Measurements from ENCODE around the gene RSRC1.

RSRC1 gene

DNA sequence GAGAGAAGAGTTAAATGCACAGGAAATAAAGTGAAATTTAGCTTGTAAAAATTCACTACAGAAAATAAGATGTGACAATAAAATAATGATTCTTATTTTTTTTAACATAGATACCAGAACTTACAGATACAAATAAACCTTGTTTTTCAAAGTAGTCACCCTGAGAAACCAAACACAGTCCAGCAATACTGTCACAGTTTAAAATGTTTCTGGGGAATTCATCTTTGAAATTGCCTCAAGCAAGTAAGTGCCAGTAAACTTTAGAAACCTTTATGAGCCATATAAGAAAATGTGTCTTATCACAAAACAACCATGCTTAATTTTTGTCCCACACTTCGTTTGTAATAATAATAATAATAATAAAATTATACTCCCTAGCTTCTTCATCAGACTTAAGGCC lies 23.5 kb upstream of the RSRC1 start:
- Histone ChIP-seq H3K27me3 (ENCODE audit: low read depth, low read length) (no peaks in the 10 kb centered on the region), H3K9me3 (ENCODE audit: insufficient read depth, low read length) (no peaks in the 10 kb centered on the region), H3K36me3 (replicated peaks; ENCODE audit: low read depth, low read length) (no peaks in the 10 kb centered on the region), H3K9ac (ENCODE audit: low read length) (no peak overlapping the region), H3K4me1 (ENCODE audit: low read length) (no peaks in the 10 kb centered on the region), H3K79me2 (ENCODE audit: low read length) (no peaks in the 10 kb centered on the region), H2AFZ (ENCODE audit: low read depth, low read length) (no peak overlapping the region), H3K4me2 (ENCODE audit: low read length) (no peak overlapping the region), H3K4me3 (ENCODE audit: low read length) (no peak overlapping the region), H4K20me1 (ENCODE audit: insufficient read depth, low read length) (no peaks in the 10 kb centered on the region), H3K27ac (ENCODE audit: low read length) (no peak overlapping the region)
- TF ChIP-seq, protein P1, sequence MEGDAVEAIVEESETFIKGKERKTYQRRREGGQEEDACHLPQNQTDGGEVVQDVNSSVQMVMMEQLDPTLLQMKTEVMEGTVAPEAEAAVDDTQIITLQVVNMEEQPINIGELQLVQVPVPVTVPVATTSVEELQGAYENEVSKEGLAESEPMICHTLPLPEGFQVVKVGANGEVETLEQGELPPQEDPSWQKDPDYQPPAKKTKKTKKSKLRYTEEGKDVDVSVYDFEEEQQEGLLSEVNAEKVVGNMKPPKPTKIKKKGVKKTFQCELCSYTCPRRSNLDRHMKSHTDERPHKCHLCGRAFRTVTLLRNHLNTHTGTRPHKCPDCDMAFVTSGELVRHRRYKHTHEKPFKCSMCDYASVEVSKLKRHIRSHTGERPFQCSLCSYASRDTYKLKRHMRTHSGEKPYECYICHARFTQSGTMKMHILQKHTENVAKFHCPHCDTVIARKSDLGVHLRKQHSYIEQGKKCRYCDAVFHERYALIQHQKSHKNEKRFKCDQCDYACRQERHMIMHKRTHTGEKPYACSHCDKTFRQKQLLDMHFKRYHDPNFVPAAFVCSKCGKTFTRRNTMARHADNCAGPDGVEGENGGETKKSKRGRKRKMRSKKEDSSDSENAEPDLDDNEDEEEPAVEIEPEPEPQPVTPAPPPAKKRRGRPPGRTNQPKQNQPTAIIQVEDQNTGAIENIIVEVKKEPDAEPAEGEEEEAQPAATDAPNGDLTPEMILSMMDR (IDR thresholded peaks at IDR 0.05; ENCODE audit: low read depth, low read length) = no peak
- no peak for TF ChIP-seq EZH2phosphoT487 (IDR thresholded peaks at IDR 0.05; ENCODE audit: low read depth)

DNA sequence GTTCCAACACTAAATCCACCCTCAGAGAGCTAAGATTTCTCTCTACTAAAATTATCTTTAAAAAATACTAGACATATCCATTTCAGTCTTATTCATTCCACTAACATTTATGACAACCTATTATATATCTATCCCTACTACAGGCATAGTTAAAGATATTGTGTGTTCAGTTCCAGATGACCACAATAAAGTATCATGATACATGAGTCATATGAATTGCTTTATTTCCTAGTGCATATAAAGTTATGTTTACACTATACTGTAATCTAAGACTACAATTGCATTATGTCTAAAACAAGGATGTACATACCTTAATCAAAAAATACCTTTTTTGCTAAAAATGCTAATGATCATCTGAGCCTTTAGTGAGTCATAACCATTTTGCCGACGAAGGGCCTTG lies 23.1 kb upstream of the RSRC1 start:
- Histone ChIP-seq H3K9ac (ENCODE audit: low read length) (no peak overlapping the region), H4K20me1 (ENCODE audit: insufficient read depth, low read length) (no peaks in the 10 kb centered on the region), H3K27ac (ENCODE audit: low read length) (no peak overlapping the region), H3K9me3 (ENCODE audit: insufficient read depth, low read length) (no peaks in the 10 kb centered on the region), H3K4me2 (ENCODE audit: low read length) (no peak overlapping the region), H3K36me3 (replicated peaks; ENCODE audit: low read depth, low read length) (no peaks in the 10 kb centered on the region), H2AFZ (ENCODE audit: low read depth, low read length) (no peak overlapping the region), H3K79me2 (ENCODE audit: low read length) (no peaks in the 10 kb centered on the region), H3K4me1 (ENCODE audit: low read length) (no peaks in the 10 kb centered on the region), H3K27me3 (ENCODE audit: low read depth, low read length) (no peaks in the 10 kb centered on the region), H3K4me3 (ENCODE audit: low read length) (no peak overlapping the region)
- TF ChIP-seq, protein P1 (IDR thresholded peaks at IDR 0.05; ENCODE audit: low read depth, low read length) = no peak
- TF ChIP-seq EZH2phosphoT487 (IDR thresholded peaks at IDR 0.05; ENCODE audit: low read depth) = no peak

DNA sequence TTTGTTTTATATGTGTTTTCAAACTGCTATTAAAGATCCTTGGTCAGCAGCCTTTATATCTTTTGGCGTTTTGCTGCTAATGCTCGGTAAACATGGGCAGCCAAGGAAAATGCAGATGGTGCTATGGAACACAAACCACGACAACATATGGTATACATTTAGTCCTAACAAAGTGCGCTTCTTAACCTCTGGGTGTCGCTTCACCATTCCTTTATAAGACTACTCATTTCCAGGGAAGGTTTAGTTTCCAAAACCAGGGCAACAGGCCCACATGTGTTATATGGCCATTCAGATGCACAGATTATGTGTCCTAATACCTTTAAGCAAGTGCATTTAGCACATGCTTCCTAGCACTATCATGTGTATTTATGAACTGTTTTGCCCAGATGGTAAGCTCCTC lies 18.4 kb upstream of the RSRC1 start:
- Histone ChIP-seq H4K20me1 (ENCODE audit: insufficient read depth, low read length) (no peaks in the 10 kb centered on the region), H3K4me3 (ENCODE audit: low read length) (no peak overlapping the region), H2AFZ (ENCODE audit: low read depth, low read length) (no peak overlapping the region), H3K27me3 (ENCODE audit: low read depth, low read length) (no peaks in the 10 kb centered on the region), H3K9ac (ENCODE audit: low read length) (no peak overlapping the region), H3K4me2 (ENCODE audit: low read length) (no peak overlapping the region), H3K27ac (ENCODE audit: low read length) (no peak overlapping the region), H3K4me1 (ENCODE audit: low read length) (no peaks in the 10 kb centered on the region), H3K9me3 (ENCODE audit: insufficient read depth, low read length) (no peaks in the 10 kb centered on the region), H3K79me2 (ENCODE audit: low read length) (no peaks in the 10 kb centered on the region), H3K36me3 (replicated peaks; ENCODE audit: low read depth, low read length) (no peaks in the 10 kb centered on the region)
- TF ChIP-seq, protein P1 (IDR thresholded peaks at IDR 0.05; ENCODE audit: low read depth, low read length) = no peak
- TF ChIP-seq EZH2phosphoT487 (IDR thresholded peaks at IDR 0.05; ENCODE audit: low read depth) = no peak

DNA sequence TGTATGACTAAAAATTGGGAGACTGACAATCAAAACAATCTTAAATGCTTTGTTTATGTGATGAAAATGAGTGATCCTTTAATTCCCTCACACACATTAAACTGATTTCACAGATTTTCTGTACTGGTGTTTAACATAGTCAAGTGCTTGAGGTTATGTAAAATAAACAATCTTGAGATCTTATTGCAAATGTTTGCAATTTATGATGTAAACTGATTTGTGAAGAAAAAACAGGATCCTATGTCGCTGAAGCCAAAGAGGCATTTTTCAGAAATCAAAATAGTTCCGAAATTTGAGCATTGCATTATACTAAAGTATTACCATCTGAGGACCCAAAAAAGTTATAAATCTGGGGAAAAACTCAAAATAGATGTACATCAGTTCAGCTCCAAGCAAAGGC lies 16.4 kb upstream of the RSRC1 start:
- Histone ChIP-seq H2AFZ (ENCODE audit: low read depth, low read length) (no peak overlapping the region), H3K27me3 (ENCODE audit: low read depth, low read length) (no peaks in the 10 kb centered on the region)

More for the DNA sequence above, 16.4 kb upstream of the RSRC1 start:
- H3K4me1 ChIP-seq (ENCODE audit: low read length) = peaks cover 7% of the 10 kb centered on the region
- TF ChIP-seq, protein P1 (IDR thresholded peaks at IDR 0.05; ENCODE audit: low read depth, low read length) = no peak
- no peak for TF ChIP-seq EZH2phosphoT487 (IDR thresholded peaks at IDR 0.05; ENCODE audit: low read depth)
- H3K4me2 ChIP-seq (ENCODE audit: low read length) = no peak overlapping the region
- no peaks in the 10 kb centered on the region for H3K36me3 ChIP-seq (replicated peaks; ENCODE audit: low read depth, low read length)
- no peaks in the 10 kb centered on the region for H3K9me3 ChIP-seq (ENCODE audit: insufficient read depth, low read length)
- no peak overlapping the region for H3K4me3 ChIP-seq (ENCODE audit: low read length)
- H3K79me2 ChIP-seq (ENCODE audit: low read length) = no peaks in the 10 kb centered on the region
- no peak overlapping the region for H3K27ac ChIP-seq (ENCODE audit: low read length)
- H4K20me1 ChIP-seq (ENCODE audit: insufficient read depth, low read length) = no peaks in the 10 kb centered on the region
- no peak overlapping the region for H3K9ac ChIP-seq (ENCODE audit: low read length)
